Omental fat pad (tissue), 4 donors: Measurements from ENCODE around the gene PPFIA4. TPM values are rescaled to one million over a fixed set of nuclear protein-coding genes. Genes with fewer than 3 reads are reported as not detected.

ENCODE experiments used
- ATAC-seq: fragments of 150-250 bp; one replicate; pipeline ENCODE4 v1.9.1; 2016; ENCODE audit warnings: mild to moderate bottlenecking, moderate library complexity; ENCODE audit not compliant: low FRiP score
- DNase-seq: peaks from one replicate; pipeline ENCODE4 v3.0.0-alpha.2; 2019; ENCODE audit warnings: low spot score
- total RNA-seq, 4 donors: library from RNA; depleted of rRNA; stranded (reverse); fragments of >200 nt; gene quantifications; one replicate each; pipeline ENCODE4 v1.1.0, GENCODE V29; 2016
- TF ChIP-seq, protein P1 (sequence below), 3 donors: fragments of 450-650 bp; IDR thresholded peaks; one replicate each; pipeline ENCODE4 v1.5.1; 2016 to 2017; ENCODE audit warnings: antibody characterized with exemption in 3 of 3, mild to moderate bottlenecking in 3 of 3, moderate library complexity in 2 of 3

PPFIA4 gene
- total RNA-seq, 4 donors from 2014 or later = 0.72 to 1.4 (median 1.2) TPM; not detected in 1

DNA sequence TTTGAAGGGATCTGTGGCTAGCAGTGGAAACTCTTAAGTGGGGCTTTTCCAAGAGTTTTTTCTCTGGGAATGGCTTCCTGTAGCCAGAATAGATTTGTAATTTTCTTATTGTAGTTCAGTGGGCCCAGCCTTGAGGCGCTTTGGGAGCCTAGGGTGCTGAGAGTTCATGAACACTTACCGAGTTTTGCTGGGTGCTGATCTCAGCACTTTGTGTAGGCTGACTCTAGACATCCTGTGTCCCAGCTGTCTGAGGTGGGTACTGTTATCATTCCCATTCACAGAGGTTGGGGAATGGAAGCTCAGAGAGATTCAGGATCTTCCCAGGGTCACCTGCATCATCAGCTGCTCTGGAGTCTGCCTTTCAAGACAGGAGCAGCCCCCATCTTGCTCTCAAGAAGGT, 7.0 kb downstream of the PPFIA4 start:
- no peak for ATAC-seq
- no peak for DNase-seq
- TF ChIP-seq, protein P1, sequence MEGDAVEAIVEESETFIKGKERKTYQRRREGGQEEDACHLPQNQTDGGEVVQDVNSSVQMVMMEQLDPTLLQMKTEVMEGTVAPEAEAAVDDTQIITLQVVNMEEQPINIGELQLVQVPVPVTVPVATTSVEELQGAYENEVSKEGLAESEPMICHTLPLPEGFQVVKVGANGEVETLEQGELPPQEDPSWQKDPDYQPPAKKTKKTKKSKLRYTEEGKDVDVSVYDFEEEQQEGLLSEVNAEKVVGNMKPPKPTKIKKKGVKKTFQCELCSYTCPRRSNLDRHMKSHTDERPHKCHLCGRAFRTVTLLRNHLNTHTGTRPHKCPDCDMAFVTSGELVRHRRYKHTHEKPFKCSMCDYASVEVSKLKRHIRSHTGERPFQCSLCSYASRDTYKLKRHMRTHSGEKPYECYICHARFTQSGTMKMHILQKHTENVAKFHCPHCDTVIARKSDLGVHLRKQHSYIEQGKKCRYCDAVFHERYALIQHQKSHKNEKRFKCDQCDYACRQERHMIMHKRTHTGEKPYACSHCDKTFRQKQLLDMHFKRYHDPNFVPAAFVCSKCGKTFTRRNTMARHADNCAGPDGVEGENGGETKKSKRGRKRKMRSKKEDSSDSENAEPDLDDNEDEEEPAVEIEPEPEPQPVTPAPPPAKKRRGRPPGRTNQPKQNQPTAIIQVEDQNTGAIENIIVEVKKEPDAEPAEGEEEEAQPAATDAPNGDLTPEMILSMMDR (IDR thresholded peaks at IDR 0.05) = no peak

GRCh38 chr1:203033917-203034316, 7.6 kb downstream of the PPFIA4 start:
- TF ChIP-seq, protein P1 (IDR thresholded peaks at IDR 0.05) = no peak
- ATAC-seq (no peak), DNase-seq (no peak)

GRCh38 chr1:203034422-203035110, 8.3 kb downstream of the PPFIA4 start:
- DNase-seq = no peak
- ATAC-seq = no peak
- TF ChIP-seq, protein P1 (IDR thresholded peaks at IDR 0.05) = no peak

DNA sequence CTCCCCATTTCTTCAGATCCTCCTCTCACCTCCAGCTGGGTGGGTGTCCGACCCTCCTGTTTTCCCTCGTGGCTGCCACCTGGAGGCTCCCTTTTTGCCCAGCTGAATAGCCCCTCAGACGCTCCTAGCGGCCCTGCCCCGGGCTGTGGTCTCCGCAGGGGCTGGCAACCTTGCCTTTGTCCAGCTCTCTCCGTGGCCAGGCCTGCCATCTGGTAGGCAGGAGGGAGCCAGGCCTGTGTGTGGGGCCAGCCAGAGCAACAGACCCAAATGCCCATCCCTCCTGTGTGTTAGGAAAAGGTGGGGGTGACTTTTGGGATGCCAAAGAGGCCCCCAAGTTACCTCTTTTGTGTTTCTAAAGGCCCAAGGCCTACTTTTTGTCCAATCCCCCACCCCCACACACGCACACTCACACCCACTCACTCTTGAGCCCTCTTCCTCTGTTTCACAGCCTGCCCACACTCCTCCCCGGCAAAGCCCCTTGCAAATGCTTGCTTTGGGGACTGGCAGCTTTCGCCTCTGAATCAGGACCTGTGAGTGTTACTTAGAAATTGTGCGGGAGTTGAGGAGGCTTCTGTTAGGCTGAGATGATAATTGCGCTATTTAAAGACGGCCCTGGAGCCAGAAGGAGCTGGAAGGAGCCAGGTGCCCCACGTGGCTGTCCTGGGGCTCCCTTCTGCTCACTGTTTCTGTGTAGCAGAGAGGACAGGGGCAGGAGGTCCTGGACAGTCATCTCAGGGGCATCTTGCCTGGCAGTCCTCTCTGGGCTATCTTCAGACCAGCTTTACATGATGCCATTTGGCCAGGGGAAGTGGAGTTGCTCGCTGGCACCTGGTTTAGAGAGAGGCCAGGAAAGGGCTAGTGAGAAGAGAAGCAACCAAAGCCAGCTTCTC, 9.1 kb downstream of the PPFIA4 start:
- TF ChIP-seq, protein P1 (IDR thresholded peaks at IDR 0.05) = no peak
- ATAC-seq (no peak), DNase-seq (peak; percentile 17)

GRCh38 chr1:203036135-203036534, 9.8 kb downstream of the PPFIA4 start:
- DNase-seq = peak; percentile 4
- TF ChIP-seq, protein P1 (IDR thresholded peaks at IDR 0.05) = no peak
- no peak for ATAC-seq

DNA sequence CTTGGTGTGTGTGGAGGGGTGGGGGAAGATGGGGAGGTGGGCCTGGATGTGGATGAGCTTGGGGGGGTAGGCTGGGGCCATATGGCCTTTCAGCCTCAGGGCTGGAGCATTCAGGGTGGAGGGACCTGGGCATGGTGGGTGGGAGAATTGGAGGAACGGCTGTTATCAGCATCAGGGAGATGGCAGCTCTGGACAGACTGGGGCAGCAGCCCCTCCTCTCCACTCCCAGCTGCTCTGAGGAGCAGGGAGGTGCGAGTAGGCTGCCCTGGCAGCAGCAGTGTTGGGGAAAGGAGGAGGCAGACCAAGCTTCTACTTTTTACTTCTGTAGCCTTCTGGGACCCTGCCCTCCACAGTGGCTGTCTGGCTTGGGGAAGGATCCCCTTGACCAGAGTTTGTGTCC, 10.2 kb downstream of the PPFIA4 start:
- TF ChIP-seq, protein P1 (IDR thresholded peaks at IDR 0.05) = no peak
- ATAC-seq (no peak), DNase-seq (peak; percentile 1)
